Testis (tissue), 3 donors: ENCODE data around the gene KRT17. TPM values are rescaled to one million over a fixed set of nuclear protein-coding genes. Genes with fewer than 3 reads are reported as not detected.

ENCODE experiments used
- DNase-seq: peaks from one replicate; pipeline ENCODE4 v3.0.0-alpha.2; 2019
- H3K27ac ChIP-seq, 2 donors: fragments of 200-600 bp; sonication (generic); one replicate each; pipeline ENCODE4 v1.5.1; 2019
- H3K27me3 ChIP-seq: fragments of 200-600 bp; sonication (generic); one replicate; pipeline ENCODE4 v1.5.1; 2019
- H3K36me3 ChIP-seq: fragments of 200-600 bp; sonication (generic); one replicate; pipeline ENCODE4 v1.5.1; 2017; ENCODE audit warnings: low read depth; ENCODE audit errors: missing control alignments
- H3K4me1 ChIP-seq: fragments of 200-600 bp; sonication (generic); one replicate; pipeline ENCODE4 v1.5.1; 2019
- H3K4me3 ChIP-seq, 2 donors: fragments of 200-600 bp; sonication (generic); one replicate each; pipeline ENCODE4 v1.5.1; 2017 to 2019
- H3K9me3 ChIP-seq: fragments of 200-600 bp; sonication (generic); one replicate; pipeline ENCODE4 v1.5.1; 2017
- CTCF ChIP-seq, 3 experiments: fragments of 450-650 bp in 2 of 3; fragments of 200-600 bp in 1 of 3; sonication (generic) in 1 of 3; IDR thresholded peaks; one replicate each; pipeline ENCODE4 v1.5.1; 2016 to 2019; ENCODE audit warnings: antibody characterized with exemption in 3 of 3, mild to moderate bottlenecking in 2 of 3, moderate library complexity in 1 of 3
- POLR2A ChIP-seq: fragments of 450-650 bp; IDR thresholded peaks from one replicate; pipeline ENCODE4 v1.6.1; 2017; ENCODE audit warnings: antibody characterized with exemption, mild to moderate bottlenecking, moderate library complexity
- WGBS, 2 donors: methylation state at CpG; one replicate each; pipeline ENCODE4 v1.1.5; 2018; 5-methylcytosine and 5-hydroxymethylcytosine counted together
- intact Hi-C: fragments of 100-400 bp; cut with DNase I; formaldehyde crosslinking; loops from one replicate; pipeline ENCODE4 v1.15.1; 2023; ENCODE audit warnings: low total_unique reads
- polyA plus RNA-seq: library from polyadenylated mRNA; stranded (reverse); fragments of 350-450 nt; fragmentation: Illumina TruSeq; extraction: RNeasy Lipid Tissue Mini Kit (QIAGEN cat#74804); gene quantifications from one replicate; pipeline ENCODE4 v1.2.3, GENCODE V29; 2014; ENCODE audit warnings: low read depth, low replicate concordance; ENCODE audit not compliant: insufficient read depth
- total RNA-seq, 2 donors: library from RNA; depleted of rRNA; stranded (reverse); fragments of >200 nt; gene quantifications; one replicate each; pipeline ENCODE4 v1.2.3, GENCODE V29; 2016

Gene KRT17
- total and polyA plus RNA-seq, 3 donors from 2014 or later = 12.2 to 26.0 (median 13.3) TPM

- TF ChIP-seq CTCF (IDR thresholded peaks at IDR 0.05) (no peak), POLR2A (no peak)
- WGBS, 2 donors = 45 to 63% methylated on average over 5 to 8 of the region's 8 CpGs
- no peak overlapping the region for H3K27ac ChIP-seq
- no peaks in the 10 kb centered on the region for H3K4me1 ChIP-seq
- H3K9me3 ChIP-seq = no peaks in the 10 kb centered on the region
- H3K36me3 ChIP-seq = no peaks in the 10 kb centered on the region
- no peak overlapping the region for H3K4me3 ChIP-seq
- DNase-seq = no peak
- intact Hi-C loops = no loop called here
- no peaks in the 10 kb centered on the region for H3K27me3 ChIP-seq
These were observed 30.9 kb downstream of the KRT17 start for GRCh38 chr17:41593306-41593981.

DNA sequence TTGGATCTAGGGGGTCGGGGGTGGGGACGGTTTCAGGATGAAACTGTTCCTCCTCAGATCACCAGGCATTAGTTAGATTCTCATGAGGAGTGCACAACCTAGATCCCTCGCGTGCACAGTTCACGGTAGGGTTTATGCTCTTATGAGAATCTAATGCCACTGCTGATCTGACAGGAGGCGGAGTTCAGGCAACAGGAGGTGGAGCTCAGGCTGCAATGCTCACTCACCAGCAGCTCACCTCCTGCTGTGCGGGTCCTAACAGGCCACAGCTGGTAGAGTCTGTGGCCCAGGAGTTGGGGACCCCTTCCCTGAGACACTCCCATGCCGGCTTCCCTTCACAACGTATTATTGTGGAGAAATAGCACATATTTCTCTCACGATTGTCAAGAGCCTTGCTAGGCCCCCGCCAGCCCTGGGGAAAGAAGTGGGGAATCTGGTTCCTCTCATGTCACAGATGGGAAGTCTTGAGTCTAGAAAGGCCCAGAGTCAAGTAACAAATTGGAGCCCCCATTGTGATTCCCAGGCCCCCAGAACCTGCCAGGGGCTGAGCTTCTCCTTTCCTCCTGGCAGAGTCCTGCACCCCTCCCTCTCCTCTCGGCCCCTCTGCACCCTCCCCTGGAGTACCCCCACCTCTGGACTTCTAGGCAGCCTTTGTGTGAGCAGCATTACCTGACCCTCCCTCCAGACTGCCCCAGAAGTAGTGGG lies 31.6 kb downstream of the KRT17 start:
- no peak for DNase-seq
- no peaks in the 10 kb centered on the region for H3K27me3 ChIP-seq
- 92 to 93% methylated on average over 6 to 12 of the region's 12 CpGs for WGBS, 2 donors
- H3K4me3 ChIP-seq = no peak overlapping the region
- TF ChIP-seq POLR2A (no peak), CTCF (IDR thresholded peaks at IDR 0.05) (no peak)
- H3K9me3 ChIP-seq = no peaks in the 10 kb centered on the region
- no peaks in the 10 kb centered on the region for H3K4me1 ChIP-seq
- intact Hi-C loops = no loop called here
- H3K27ac ChIP-seq = no peak overlapping the region
- H3K36me3 ChIP-seq = no peaks in the 10 kb centered on the region

DNA sequence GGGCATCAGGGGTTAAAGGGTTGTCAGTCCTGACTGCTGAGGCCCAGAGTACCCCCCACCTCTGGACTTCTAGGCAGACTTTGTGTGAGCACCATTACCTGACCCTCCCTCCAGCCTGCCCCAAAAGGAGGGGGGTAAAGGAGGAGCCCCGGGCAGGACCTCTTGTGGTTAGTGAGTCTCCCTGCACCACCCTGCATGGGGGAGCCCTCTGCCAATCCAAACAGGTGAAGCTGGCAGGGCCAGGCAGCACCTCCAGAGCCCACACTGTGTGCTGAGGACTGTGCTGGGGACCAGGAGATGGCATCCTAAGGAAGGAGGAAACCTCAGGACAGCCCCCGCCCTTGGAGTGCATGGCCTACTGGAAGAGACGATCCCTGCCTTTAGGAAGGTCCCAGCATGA lies 35.1 kb downstream of the KRT17 start:
- WGBS, 2 donors = 88% methylated on average over 3 of the region's 3 CpGs; no CpG with 5 or more reads in 1 of the 2 donors
- no peak overlapping the region for H3K27ac ChIP-seq
- H3K36me3 ChIP-seq = no peaks in the 10 kb centered on the region
- TF ChIP-seq CTCF (IDR thresholded peaks at IDR 0.05) (no peak), POLR2A (no peak)
- no peak for DNase-seq
- no peaks in the 10 kb centered on the region for H3K4me1 ChIP-seq
- intact Hi-C loops = no loop called here
- H3K27me3 ChIP-seq = no peaks in the 10 kb centered on the region
- no peaks in the 10 kb centered on the region for H3K9me3 ChIP-seq
- no peak overlapping the region for H3K4me3 ChIP-seq

- 92 to 95% methylated on average over 2 to 6 of the region's 8 CpGs for WGBS, 2 donors
- no peaks in the 10 kb centered on the region for H3K9me3 ChIP-seq
- H3K27me3 ChIP-seq = no peaks in the 10 kb centered on the region
- no peak overlapping the region for H3K4me3 ChIP-seq
- intact Hi-C loops = no loop called here
- no peak overlapping the region for H3K27ac ChIP-seq
- TF ChIP-seq CTCF (IDR thresholded peaks at IDR 0.05) (no peak), POLR2A (no peak)
- no peaks in the 10 kb centered on the region for H3K36me3 ChIP-seq
- no peaks in the 10 kb centered on the region for H3K4me1 ChIP-seq
- no peak for DNase-seq
These were observed 36.1 kb downstream of the KRT17 start for GRCh38 chr17:41588126-41588810.
